ENCODE results near the gene CCDC85A.

- TF ChIP-seq CTCF (IDR thresholded peaks at IDR 0.05) (no peak), MAX (IDR thresholded peaks at IDR 0.05; ENCODE audit: low read depth) (no peak), FOXM1 (IDR thresholded peaks at IDR 0.05; ENCODE audit: low read depth) (no peak), USF1 (IDR thresholded peaks at IDR 0.05; ENCODE audit: borderline replicate concordance, low read depth) (no peak), SMC3 (IDR thresholded peaks at IDR 0.05; ENCODE audit: low read depth, low read length) (no peak), REST (IDR thresholded peaks at IDR 0.05; ENCODE audit: low read depth, low read length) (no peak), CHD2 (IDR thresholded peaks at IDR 0.05; ENCODE audit: low read length, partially characterized antibody) (no peak)
These were observed 44.0 kb downstream of the CCDC85A start for GRCh38 chr2:56227811-56228210.

Measured in SK-N-SH (cell line).